GM21528 (cell line): ENCODE results near the gene GLIPR1L1.
"Not testable (repeated sequence)": the region's sequence is repeated elsewhere in the genome, so short reads cannot be mapped to it uniquely, and the experiment has no call there.

Source experiments
- ATAC-seq: cut with Tn5 transposase; IDR thresholded peaks from one replicate; pipeline ENCODE4 v1.9.1; 2021; ENCODE audit warnings: mild to moderate bottlenecking, moderate library complexity; ENCODE audit not compliant: unreplicated experiment, low FRiP score

Gene GLIPR1L1

GRCh38 chr12:75346215-75346614 is 11.7 kb downstream of the GLIPR1L1 start:
- not testable (repeated sequence) for ATAC-seq

GRCh38 chr12:75349946-75350345 is 15.5 kb downstream of the GLIPR1L1 start:
- ATAC-seq: no peak

DNA sequence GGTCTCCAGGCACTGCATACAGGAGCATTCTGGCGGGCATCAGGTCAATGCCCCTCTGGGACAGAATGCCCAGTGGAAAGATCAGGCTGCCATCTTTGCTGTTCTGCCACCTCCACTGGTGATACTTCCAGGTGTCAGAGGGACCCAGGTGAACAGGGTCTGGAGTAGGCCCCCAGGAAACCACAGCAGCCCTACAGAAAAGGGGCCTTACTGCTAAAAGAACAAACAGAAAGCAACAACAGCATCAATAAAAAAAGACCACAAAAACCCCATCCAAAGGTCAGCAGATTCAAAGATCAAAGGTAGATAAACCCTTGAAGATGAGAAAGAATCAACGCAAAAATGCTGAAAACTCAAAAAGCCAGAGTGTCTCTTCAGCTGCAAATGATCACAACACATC is 15.9 kb downstream of the GLIPR1L1 start:
- ATAC-seq: no peak

DNA sequence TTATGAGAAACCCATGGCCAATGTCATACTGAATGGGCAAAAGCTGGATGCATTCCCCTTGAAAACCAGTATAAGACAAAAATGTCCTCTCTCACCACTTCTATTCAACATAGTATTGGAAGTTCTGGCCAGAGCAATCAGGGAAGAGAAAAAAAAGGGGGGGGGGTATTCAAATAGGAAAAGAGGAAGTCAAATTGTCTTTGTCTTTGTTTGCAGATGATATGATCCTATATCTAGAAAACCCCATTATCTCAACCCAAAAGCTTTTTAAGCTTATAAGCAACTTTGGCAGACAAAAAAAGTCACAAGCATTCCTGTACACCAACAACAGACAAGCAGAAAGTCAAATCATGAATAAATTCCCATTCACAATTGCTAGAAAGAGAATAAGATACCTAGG is 19.5 kb downstream of the GLIPR1L1 start:
- ATAC-seq: no peak

- ATAC-seq: no peak
Measured at GRCh38 chr12:75360920-75361319, 26.4 kb downstream of the GLIPR1L1 start.

DNA sequence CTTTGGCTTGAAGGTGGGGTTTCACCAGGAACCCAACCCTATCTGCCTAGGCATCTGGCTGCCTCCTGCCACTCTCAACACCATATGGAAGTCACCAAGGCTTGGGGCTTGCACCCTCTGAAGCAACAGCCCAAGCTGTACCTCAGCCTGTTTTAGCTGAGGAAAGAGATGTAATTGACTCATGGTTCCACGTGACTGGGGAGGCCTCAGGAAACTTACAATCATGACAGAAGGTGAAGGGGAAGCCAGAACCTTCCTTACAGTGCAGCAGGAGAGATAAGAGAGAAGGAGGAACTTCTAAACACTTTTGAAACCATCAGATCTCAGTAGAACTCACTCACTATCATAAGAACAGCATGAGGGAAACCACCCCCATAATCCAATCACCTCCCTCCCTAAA is 26.9 kb downstream of the GLIPR1L1 start:
- ATAC-seq: no peak

GRCh38 chr12:75364919-75365318 is 30.4 kb downstream of the GLIPR1L1 start:
- ATAC-seq: no peak

DNA sequence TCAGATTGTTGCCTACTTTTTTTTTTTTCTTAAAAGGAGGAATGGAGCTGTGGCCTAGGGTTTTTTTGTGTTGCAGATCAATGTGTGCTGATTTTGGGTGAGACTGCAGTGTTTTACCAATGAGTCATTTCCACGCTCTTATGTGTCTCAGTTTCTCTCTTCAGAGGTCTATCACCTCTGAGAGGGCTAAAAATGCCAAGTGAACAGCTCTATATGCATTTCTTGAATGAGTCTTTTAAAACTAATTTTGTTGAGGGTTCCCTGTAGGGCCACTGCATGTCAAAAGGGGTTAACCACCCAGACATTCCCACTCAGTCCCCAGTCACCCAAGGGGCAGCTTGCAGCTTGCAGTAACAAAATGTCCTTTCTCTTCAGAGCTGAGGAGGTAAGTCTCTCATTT is 32.2 kb downstream of the GLIPR1L1 start:
- no peak for ATAC-seq

GRCh38 chr12:75374971-75375370 is 40.5 kb downstream of the GLIPR1L1 start:
- no peak for ATAC-seq

- no peak for ATAC-seq
Measured at GRCh38 chr12:75378354-75378753, 43.9 kb downstream of the GLIPR1L1 start.

GRCh38 chr12:75389061-75389460 is 54.6 kb downstream of the GLIPR1L1 start:
- ATAC-seq: no peak

DNA sequence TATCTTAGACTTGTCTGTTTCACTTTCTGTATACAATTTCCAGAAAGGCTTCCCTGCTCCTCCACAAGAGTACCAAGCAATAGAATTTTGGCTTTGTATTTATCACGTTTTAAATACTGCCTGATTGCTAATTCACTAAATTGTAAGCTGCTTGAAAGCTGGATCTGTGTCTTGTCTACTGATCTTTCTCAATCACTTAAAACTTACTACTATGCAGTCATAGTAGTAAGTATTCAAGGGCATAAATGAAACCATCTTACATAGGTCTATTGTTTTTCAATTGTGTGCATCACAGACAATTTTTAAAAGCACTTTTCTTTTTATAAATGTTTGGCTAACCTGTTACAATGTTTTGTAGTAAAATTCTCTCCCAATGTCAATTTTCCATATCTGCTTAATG is 55.2 kb downstream of the GLIPR1L1 start:
- no peak for ATAC-seq

GRCh38 chr12:75390156-75390898 is 55.9 kb downstream of the GLIPR1L1 start:
- ATAC-seq: peak; percentile 2

DNA sequence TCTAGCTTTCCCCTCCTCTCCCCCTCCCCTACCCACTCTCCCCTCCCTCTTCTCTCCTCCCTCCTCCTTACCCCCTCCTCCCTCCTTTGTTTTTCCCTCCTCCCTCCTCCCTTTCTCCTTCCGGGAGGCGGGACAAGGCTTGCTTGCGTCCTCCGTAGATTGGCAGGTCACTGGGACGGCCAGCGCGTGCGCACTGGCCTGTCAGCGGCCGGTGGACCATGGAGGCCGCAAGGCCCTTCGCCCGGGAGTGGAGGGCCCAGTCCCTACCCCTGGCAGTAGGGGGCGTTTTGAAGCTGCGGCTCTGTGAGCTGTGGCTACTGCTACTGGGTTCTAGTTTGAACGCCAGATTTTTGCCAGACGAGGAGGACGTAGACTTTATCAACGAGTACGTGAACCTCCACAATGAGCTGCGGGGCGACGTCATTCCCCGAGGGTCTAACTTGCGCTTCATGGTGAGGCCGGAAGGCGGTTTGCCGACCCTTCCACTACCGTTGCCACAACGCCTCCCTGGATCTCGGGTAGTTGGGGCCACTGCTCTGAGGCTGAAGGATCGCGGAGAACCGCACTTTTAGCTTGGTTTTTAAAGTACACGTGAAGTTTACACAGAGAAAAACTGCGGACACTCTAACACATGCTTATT is 56.5 kb downstream of the GLIPR1L1 start, which contains the start of gene GLIPR1L2:
TSS of gene GLIPR1L2 (plus strand) at position 191 of the 640 bp plus-strand sequence. CDS start at position 219, 28 bp downstream.
- peak; percentile 98 for ATAC-seq

- no peak for ATAC-seq
Measured at GRCh38 chr12:75404231-75404630, 69.8 kb downstream of the GLIPR1L1 start.

DNA sequence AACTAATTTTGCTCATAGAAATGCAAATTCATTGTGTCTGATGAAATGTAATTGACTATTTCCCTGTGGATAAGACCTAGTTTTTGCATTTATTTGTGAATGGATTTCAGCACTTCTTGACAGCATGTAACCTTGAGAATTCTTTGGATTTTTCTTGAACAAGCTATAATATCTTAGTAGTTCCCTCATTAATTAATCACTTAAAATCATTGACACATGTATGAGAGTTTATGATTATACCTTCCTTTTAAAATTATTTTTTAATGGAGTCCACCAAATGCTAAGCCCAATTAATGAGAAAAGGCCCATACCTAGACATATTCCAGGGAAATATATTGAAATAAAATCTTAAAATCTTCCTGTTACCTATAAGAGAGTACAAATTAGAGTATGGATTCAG is 73.2 kb downstream of the GLIPR1L1 start:
- no peak for ATAC-seq

DNA sequence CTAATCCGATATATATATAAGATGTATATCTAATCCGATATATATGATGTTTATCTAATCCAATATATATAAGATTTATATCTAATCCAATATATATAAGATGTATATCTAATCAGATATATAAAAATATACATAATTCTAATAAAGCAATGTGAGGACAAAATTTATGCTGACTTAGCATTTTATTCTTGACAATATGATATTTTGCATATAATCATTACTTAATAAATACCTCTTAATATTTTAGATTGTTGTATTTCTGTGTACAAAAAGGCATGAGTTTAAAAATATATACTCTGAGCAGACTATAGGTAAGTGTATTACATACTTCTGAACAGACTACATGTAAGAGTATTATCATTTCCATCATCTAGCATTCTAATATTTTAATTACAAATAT is 75.4 kb downstream of the GLIPR1L1 start:
- ATAC-seq: no peak

GRCh38 chr12:75414671-75415070 is 80.2 kb downstream of the GLIPR1L1 start:
- no peak for ATAC-seq

DNA sequence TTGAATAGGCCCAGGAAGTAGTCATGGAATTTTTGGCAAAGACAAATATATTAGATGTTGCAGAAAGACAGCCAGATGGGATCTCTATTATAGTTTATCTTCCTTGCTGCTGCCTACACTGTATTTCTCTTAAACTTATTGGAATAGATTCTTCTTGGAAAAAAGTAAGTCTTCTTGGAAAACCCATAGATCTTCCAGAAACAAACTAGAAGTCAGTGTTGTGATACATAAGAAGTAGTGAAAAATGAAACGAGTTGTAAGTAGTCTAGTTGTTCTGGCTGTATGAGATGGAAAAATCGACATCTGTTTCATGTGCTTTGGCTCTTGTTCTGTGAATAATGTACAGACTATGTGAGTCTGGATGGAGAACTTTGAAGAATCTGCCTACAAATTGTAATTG is 85.4 kb downstream of the GLIPR1L1 start:
- no peak for ATAC-seq
